GM19463 (cell line): Measurements from ENCODE around the gene NCKAP5.

Experiments
- ATAC-seq: cut with Tn5 transposase; IDR thresholded peaks from one replicate; pipeline ENCODE4 v1.9.1; 2021; ENCODE audit warnings: mild to moderate bottlenecking, moderate library complexity; ENCODE audit not compliant: unreplicated experiment

NCKAP5 gene

GRCh38 chr2:133498662-133499585 is 69.3 kb downstream of the NCKAP5 start:
- peak; percentile 64 for ATAC-seq

GRCh38 chr2:133497951-133498565 is 70.2 kb downstream of the NCKAP5 start:
- no peak for ATAC-seq

GRCh38 chr2:133497270-133497893 is 70.9 kb downstream of the NCKAP5 start:
- ATAC-seq = no peak

- ATAC-seq = no peak
Observed at GRCh38 chr2:133496501-133497269, 71.6 kb downstream of the NCKAP5 start.

GRCh38 chr2:133495226-133495625 is 73.0 kb downstream of the NCKAP5 start:
- ATAC-seq = no peak

GRCh38 chr2:133492719-133493380 is 75.4 kb downstream of the NCKAP5 start:
- ATAC-seq = no peak

- ATAC-seq = no peak
Observed at GRCh38 chr2:133490411-133490980, 77.8 kb downstream of the NCKAP5 start.

GRCh38 chr2:133489641-133490410 is 78.4 kb downstream of the NCKAP5 start:
- no peak for ATAC-seq

GRCh38 chr2:133489146-133489545 is 79.1 kb downstream of the NCKAP5 start:
- no peak for ATAC-seq

- ATAC-seq = no peak
Observed at GRCh38 chr2:133486771-133487191, 81.5 kb downstream of the NCKAP5 start.

- no peak for ATAC-seq
Observed at GRCh38 chr2:133485868-133486267, 82.4 kb downstream of the NCKAP5 start.

GRCh38 chr2:133484784-133485183 is 83.5 kb downstream of the NCKAP5 start:
- ATAC-seq = peak; percentile 58

- ATAC-seq = no peak
Observed at GRCh38 chr2:133484106-133484505, 84.2 kb downstream of the NCKAP5 start.

- no peak for ATAC-seq
Observed at GRCh38 chr2:133483181-133483580, 85.1 kb downstream of the NCKAP5 start.

GRCh38 chr2:133480707-133481429 is 87.4 kb downstream of the NCKAP5 start:
- ATAC-seq = no peak

GRCh38 chr2:133477616-133477990 is 90.7 kb downstream of the NCKAP5 start:
- ATAC-seq = no peak

GRCh38 chr2:133476931-133477615 is 91.2 kb downstream of the NCKAP5 start:
- no peak for ATAC-seq

- ATAC-seq = no peak
Observed at GRCh38 chr2:133476286-133476685, 92.0 kb downstream of the NCKAP5 start.
